BLaER1 (cell line): Measurements from ENCODE around the gene TMPRSS6.

Experiments
- H3K27ac ChIP-seq: shearing (Covaris generic); formaldehyde crosslinking; 2 replicates; pipeline ENCODE4 v1.8.1; 2022
- H3K27me3 ChIP-seq: shearing (Covaris generic); formaldehyde crosslinking; 2 replicates; pipeline ENCODE4 v1.8.1; 2022
- H3K36me3 ChIP-seq: shearing (Covaris generic); formaldehyde crosslinking; 2 replicates; pipeline ENCODE4 v1.8.1; 2022
- H3K4me1 ChIP-seq: shearing (Covaris generic); formaldehyde crosslinking; 2 replicates; pipeline ENCODE4 v1.8.1; 2022
- H3K4me2 ChIP-seq: shearing (Covaris generic); formaldehyde crosslinking; 2 replicates; pipeline ENCODE4 v1.8.1; 2022
- H3K4me3 ChIP-seq: shearing (Covaris generic); formaldehyde crosslinking; 2 replicates; pipeline ENCODE4 v1.8.1; 2022
- H3K9ac ChIP-seq: shearing (Covaris generic); formaldehyde crosslinking; 2 replicates; pipeline ENCODE4 v1.8.1; 2022
- H3K9me3 ChIP-seq: shearing (Covaris generic); formaldehyde crosslinking; 2 replicates; pipeline ENCODE4 v1.8.1; 2022
- H4K20me1 ChIP-seq: shearing (Covaris generic); formaldehyde crosslinking; 2 replicates; pipeline ENCODE4 v1.8.1; 2022
- Cebpa-rat ChIP-seq: shearing (Covaris generic); IDR thresholded peaks from 2 replicates; pipeline ENCODE4 v1.8.1; 2022

Gene TMPRSS6

GRCh38 chr22:37018815-37019308 lies 90.7 kb downstream of the TMPRSS6 start:
- Histone ChIP-seq H3K4me3 (peak overlapping the region; percentile 88), H3K4me1 (peaks cover 50% of the 10 kb centered on the region), H3K9ac (peak overlapping the region; percentile 97), H3K4me2 (peak overlapping the region; percentile 97), H3K9me3 (no peaks in the 10 kb centered on the region), H3K27me3 (no peaks in the 10 kb centered on the region), H3K36me3 (peaks cover 41% of the 10 kb centered on the region), H3K27ac (peak overlapping the region; percentile 99), H4K20me1 (peaks cover 64% of the 10 kb centered on the region)
- TF ChIP-seq Cebpa-rat: no peak

- Histone ChIP-seq H3K9me3 (no peaks in the 10 kb centered on the region), H3K27me3 (no peaks in the 10 kb centered on the region), H3K4me1 (peaks cover 50% of the 10 kb centered on the region), H3K9ac (peak overlapping the region; percentile 97), H3K36me3 (peaks cover 35% of the 10 kb centered on the region), H3K4me2 (peak overlapping the region; percentile 97), H3K4me3 (peak overlapping the region; percentile 88), H3K27ac (peak overlapping the region; percentile 99), H4K20me1 (peaks cover 58% of the 10 kb centered on the region)
- no peak for TF ChIP-seq Cebpa-rat
Observed at GRCh38 chr22:37018086-37018814, 91.3 kb downstream of the TMPRSS6 start.

- Histone ChIP-seq H3K9me3 (no peaks in the 10 kb centered on the region), H3K4me3 (no peak overlapping the region), H3K36me3 (peaks cover 28% of the 10 kb centered on the region; the same call in 1 of the 2 replicates), H3K4me2 (peak overlapping the region; percentile 97), H3K4me1 (peaks cover 46% of the 10 kb centered on the region), H4K20me1 (peaks cover 49% of the 10 kb centered on the region), H3K27me3 (no peaks in the 10 kb centered on the region), H3K27ac (no peak overlapping the region), H3K9ac (peak overlapping the region; percentile 12; the same call in 1 of the 2 replicates)
- TF ChIP-seq Cebpa-rat: no peak
Observed at GRCh38 chr22:37017356-37017755, 92.2 kb downstream of the TMPRSS6 start.

- TF ChIP-seq Cebpa-rat: no peak
- Histone ChIP-seq H3K4me2 (peak overlapping the region; percentile 97; the same call in 1 of the 2 replicates), H3K27ac (no peak overlapping the region), H4K20me1 (peaks cover 40% of the 10 kb centered on the region; the same call in 1 of the 2 replicates), H3K27me3 (no peaks in the 10 kb centered on the region), H3K9ac (peak overlapping the region; percentile 12; the same call in 1 of the 2 replicates), H3K4me3 (no peak overlapping the region), H3K4me1 (peaks cover 36% of the 10 kb centered on the region), H3K36me3 (peaks cover 27% of the 10 kb centered on the region; the same call in 1 of the 2 replicates), H3K9me3 (no peaks in the 10 kb centered on the region)
Observed at GRCh38 chr22:37016134-37016910, 93.2 kb downstream of the TMPRSS6 start.

GRCh38 chr22:37015587-37015878 lies 94.0 kb downstream of the TMPRSS6 start:
- Histone ChIP-seq H3K27me3 (no peaks in the 10 kb centered on the region), H3K27ac (no peak overlapping the region), H3K4me2 (no peak overlapping the region), H3K36me3 (peaks cover 35% of the 10 kb centered on the region; the same call in 1 of the 2 replicates), H3K9ac (no peak overlapping the region), H3K4me1 (peaks cover 28% of the 10 kb centered on the region), H3K4me3 (no peak overlapping the region), H4K20me1 (peaks cover 40% of the 10 kb centered on the region; the same call in 1 of the 2 replicates), H3K9me3 (no peaks in the 10 kb centered on the region)
- no peak for TF ChIP-seq Cebpa-rat
